HG03196 (cell line): ENCODE data around the gene DAND5.

Experiments
- ATAC-seq: cut with Tn5 transposase; IDR thresholded peaks from one replicate; pipeline ENCODE4 v1.9.1; 2021; ENCODE audit not compliant: unreplicated experiment

DAND5 gene

GRCh38 chr19:12969292-12969988 is at the start of gene DAND5:
Gene DAND5 (plus strand): TSS chr19:12969576. CDS start chr19:12969661, 85 bp downstream.
- ATAC-seq: no peak

GRCh38 chr19:12921047-12921446 is 48.3 kb upstream of the DAND5 start:
- no peak for ATAC-seq

- ATAC-seq: no peak
Observed at GRCh38 chr19:12922959-12923358, 46.4 kb upstream of the DAND5 start.

GRCh38 chr19:12924621-12925310 is 44.6 kb upstream of the DAND5 start:
- no peak for ATAC-seq

GRCh38 chr19:12930002-12930645 is 39.3 kb upstream of the DAND5 start:
- no peak for ATAC-seq

- no peak for ATAC-seq
Observed at GRCh38 chr19:12932392-12933286, 36.7 kb upstream of the DAND5 start.

GRCh38 chr19:12933287-12934072 is 35.9 kb upstream of the DAND5 start, which contains the start of gene FARSA:
Gene FARSA (minus strand): TSS chr19:12933711. CDS start chr19:12933696, 15 bp downstream.
- ATAC-seq: peak; percentile 42

DNA sequence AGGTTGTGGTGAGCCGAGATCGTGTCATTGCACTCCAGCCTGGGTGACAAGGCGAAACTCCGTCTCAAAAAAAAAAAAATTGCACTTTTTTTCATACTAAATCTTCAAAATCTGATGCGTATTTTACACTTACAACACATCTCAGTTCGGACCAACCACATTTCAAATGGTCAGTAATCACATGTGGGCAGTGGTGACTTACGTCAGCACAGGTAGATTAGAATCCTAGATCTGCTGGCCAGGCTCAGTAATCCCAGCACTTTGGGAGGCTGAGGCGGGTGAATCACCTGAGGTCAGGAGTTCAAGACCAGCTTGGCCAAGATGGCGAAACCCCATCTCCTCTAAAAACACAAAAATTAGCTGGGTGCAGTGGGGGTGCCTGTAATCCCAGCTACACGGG is 34.3 kb upstream of the DAND5 start:
- ATAC-seq: no peak

DNA sequence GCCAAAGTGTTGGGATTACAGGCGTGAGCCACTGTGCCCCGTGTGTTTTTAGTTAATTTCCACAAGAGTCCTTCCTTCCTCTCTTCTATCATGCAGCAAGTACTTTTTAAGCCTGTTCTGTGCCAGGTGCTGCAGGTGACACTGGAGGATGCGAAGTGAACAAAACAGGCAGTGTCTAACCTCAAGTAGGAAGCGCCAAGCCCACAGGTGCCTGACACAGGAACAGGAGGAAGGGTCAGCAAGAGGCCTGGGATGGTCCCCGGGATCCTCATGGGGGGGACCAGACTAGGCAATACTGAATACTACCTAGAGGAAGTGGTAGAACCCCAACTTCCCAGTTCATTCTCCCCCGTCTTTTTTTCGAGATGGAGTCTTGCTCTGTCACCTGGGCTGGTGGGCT is 32.8 kb upstream of the DAND5 start:
- ATAC-seq: no peak

DNA sequence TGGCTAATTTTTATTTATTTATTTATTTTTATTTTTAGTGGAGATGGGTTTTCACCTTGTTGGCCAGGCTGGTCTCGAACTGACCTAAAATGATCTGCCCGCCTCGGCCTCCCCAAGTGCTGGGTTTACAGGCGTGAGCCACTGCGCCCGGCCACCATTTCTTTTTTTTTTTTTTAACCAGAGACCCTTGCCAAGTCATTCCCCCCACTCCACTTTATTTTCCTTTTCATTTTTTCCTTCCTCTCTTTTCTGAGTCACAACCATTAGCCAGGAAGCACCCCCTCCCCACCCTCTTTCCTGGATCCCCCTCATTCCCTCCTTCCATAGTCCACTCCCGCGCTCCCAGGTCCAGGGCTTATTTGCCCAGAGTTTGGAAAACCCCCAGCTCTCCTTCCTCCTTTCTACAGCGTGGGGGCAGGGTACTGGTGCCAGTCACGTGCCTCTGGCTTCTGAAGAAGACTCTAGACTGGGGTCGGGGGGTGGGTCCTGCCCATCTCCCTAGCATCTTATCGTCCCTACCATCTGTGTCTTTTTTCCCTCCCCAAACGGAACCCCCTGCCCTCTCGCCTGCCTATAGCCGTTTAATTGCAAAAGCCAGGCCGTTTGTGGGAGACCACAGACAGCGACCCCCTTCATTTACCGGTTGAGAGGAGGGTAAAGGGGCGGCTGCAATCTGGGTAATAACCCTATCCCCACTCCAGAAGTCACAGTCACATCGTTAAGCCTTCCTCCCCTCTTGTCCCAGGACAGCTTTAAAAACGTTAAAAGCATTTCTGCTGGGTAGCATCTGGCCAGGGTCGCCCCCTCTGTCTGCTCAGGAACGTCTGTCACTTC is 32.1 kb upstream of the DAND5 start:
- no peak for ATAC-seq

GRCh38 chr19:12937927-12938778 is 31.2 kb upstream of the DAND5 start, which contains the start of gene CALR:
Gene CALR (plus strand): TSS chr19:12938609. CDS start chr19:12938680, 71 bp downstream.
- ATAC-seq: peak; percentile 85

GRCh38 chr19:12938779-12939601 is 30.4 kb upstream of the DAND5 start:
- ATAC-seq: no peak

- ATAC-seq: no peak
Observed at GRCh38 chr19:12939975-12940423, 29.4 kb upstream of the DAND5 start.

GRCh38 chr19:12940897-12941296 is 28.5 kb upstream of the DAND5 start:
- ATAC-seq: no peak

GRCh38 chr19:12943437-12944044 is 25.8 kb upstream of the DAND5 start:
- ATAC-seq: no peak

DNA sequence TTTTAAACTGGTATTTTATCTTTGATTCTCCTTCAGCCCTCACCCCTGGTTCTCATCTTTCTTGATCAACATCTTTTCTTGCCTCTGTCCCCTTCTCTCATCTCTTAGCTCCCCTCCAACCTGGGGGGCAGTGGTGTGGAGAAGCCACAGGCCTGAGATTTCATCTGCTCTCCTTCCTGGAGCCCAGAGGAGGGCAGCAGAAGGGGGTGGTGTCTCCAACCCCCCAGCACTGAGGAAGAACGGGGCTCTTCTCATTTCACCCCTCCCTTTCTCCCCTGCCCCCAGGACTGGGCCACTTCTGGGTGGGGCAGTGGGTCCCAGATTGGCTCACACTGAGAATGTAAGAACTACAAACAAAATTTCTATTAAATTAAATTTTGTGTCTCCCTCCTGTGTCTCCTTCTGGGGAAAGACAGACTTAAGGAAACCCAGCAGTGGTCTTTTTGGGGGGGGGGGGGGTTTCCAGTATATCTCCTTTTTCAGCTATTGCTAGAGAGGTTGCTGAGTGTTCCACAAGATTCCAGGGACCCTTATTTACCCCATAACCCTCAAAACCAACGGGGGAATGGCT is 25.2 kb upstream of the DAND5 start:
- ATAC-seq: no peak
